ENCODE data around the gene TSPAN32. TPM values are rescaled to one million over a fixed set of nuclear protein-coding genes. Genes with fewer than 3 reads are reported as not detected.
A peak's percentile ranks its signal among the peaks of the same experiment; 100 is the strongest.

The TSPAN32 gene
- polyA plus RNA-seq, 4 donors: 0.36 to 47.7 TPM; not detected in 2

DNA sequence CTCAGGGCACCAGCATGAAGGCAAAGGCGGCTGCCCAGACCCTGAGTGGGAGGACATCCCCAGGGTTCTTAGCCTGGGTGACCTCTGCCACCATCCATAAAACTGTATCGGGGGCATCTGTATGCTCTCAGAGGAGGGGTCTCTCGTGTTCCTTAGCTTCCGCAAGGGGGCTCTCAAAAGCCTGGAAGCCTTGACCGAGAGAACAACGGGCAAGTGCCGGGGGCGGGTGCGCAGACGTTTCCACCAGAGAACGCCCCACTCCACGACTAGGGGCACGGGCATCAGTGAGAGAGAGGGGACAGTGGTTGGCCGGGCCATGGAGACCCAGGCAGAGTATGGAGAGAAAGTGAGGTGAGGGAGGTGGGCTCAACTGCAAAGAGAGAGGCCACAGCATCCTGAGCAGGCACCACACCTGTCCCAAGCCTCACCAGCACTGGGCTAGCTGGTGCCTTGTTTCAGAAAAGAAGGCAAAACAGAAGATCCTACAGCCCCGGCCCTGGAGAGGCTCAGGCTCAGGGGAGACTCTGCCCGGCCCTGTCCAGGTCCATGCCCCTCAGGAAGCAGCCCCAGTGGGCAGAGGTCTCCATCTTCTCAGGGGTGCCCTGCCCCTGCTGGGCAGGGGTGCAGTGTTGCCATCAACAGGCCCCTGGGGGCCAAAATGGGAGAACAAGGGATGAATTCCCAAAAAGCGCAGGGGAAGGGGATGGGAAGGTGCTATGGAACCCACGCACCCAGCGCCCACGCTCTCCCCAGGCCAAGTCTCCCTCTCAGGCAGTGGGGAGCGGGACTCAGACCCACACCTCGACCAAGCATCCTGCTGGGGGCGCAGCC, 5.9 kb downstream of the TSPAN32 start:
- no peaks in the 10 kb centered on the region for H3K27me3 ChIP-seq (ENCODE audit: control insufficient read depth in 3 of 3, insufficient read depth in 3 of 3, low read length in 3 of 3)
- no peaks in the 10 kb centered on the region for H3K9me3 ChIP-seq (ENCODE audit: control insufficient read depth in 2 of 2, insufficient read depth in 1 of 2, low read depth in 1 of 2, low read length in 1 of 2)
- H3K4me1 ChIP-seq (ENCODE audit: control insufficient read depth in 3 of 3, insufficient read depth in 2 of 3, low read depth in 1 of 3, low read length in 2 of 3): peaks cover 0 to 44% (median 0%) of the 10 kb centered on the region in 3 donors
- 77 to 90% (median 86%) methylated on average over 21 to 23 of the region's 23 CpGs for WGBS, 3 donors
- H3K27ac ChIP-seq (ENCODE audit: low read depth in 1 of 3, low read length in 2 of 3): peak overlapping the region in 2 of 3 donors; percentile 19 to 65
- peaks cover 0 to 7% (median 0%) of the 10 kb centered on the region in 3 donors for H3K36me3 ChIP-seq (ENCODE audit: control insufficient read depth in 3 of 3, insufficient read depth in 2 of 3, low read depth in 1 of 3, low read length in 3 of 3)
- DNase-seq (no peak), FAIRE-seq (no peak)
- H3K4me3 ChIP-seq (ENCODE audit: low read depth in 1 of 3, low read length in 3 of 3): no peak overlapping the region

DNA sequence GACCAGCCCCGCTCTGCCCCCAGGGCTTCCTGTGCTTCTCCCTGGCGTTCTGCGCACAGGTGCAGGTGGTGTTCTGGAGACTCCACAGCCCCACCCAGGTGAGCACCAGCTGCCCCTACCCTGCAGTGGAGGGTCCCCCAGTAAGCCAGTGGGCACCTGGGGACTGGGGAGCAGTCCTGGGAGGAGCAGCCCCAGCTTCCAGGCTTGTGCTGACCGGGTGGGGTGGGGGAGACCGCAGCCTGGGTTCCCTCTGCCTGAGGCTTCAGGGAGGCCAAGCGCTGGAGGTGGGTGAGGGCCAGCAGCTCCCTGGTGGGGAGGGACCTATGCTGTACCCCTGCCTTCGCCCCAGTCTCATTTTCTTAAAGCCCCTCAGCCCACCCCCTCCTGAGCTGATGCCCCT, 6.9 kb downstream of the TSPAN32 start:
- DNase-seq (no peak), FAIRE-seq (no peak)
- H3K27ac ChIP-seq (ENCODE audit: low read depth in 1 of 3, low read length in 2 of 3): no peak overlapping the region
- no peaks in the 10 kb centered on the region for H3K27me3 ChIP-seq (ENCODE audit: control insufficient read depth in 3 of 3, insufficient read depth in 3 of 3, low read length in 3 of 3)
- 70 to 91% (median 74%) methylated on average over 5 to 7 of the region's 7 CpGs for WGBS, 3 donors
- no peaks in the 10 kb centered on the region for H3K9me3 ChIP-seq (ENCODE audit: control insufficient read depth in 2 of 2, insufficient read depth in 1 of 2, low read depth in 1 of 2, low read length in 1 of 2)
- no peak overlapping the region for H3K4me3 ChIP-seq (ENCODE audit: low read depth in 1 of 3, low read length in 3 of 3)
- peaks cover 0 to 7% (median 0%) of the 10 kb centered on the region in 3 donors for H3K36me3 ChIP-seq (ENCODE audit: control insufficient read depth in 3 of 3, insufficient read depth in 2 of 3, low read depth in 1 of 3, low read length in 3 of 3)
- H3K4me1 ChIP-seq (ENCODE audit: control insufficient read depth in 3 of 3, insufficient read depth in 2 of 3, low read depth in 1 of 3, low read length in 2 of 3): peaks cover 0 to 34% (median 0%) of the 10 kb centered on the region in 3 donors

DNA sequence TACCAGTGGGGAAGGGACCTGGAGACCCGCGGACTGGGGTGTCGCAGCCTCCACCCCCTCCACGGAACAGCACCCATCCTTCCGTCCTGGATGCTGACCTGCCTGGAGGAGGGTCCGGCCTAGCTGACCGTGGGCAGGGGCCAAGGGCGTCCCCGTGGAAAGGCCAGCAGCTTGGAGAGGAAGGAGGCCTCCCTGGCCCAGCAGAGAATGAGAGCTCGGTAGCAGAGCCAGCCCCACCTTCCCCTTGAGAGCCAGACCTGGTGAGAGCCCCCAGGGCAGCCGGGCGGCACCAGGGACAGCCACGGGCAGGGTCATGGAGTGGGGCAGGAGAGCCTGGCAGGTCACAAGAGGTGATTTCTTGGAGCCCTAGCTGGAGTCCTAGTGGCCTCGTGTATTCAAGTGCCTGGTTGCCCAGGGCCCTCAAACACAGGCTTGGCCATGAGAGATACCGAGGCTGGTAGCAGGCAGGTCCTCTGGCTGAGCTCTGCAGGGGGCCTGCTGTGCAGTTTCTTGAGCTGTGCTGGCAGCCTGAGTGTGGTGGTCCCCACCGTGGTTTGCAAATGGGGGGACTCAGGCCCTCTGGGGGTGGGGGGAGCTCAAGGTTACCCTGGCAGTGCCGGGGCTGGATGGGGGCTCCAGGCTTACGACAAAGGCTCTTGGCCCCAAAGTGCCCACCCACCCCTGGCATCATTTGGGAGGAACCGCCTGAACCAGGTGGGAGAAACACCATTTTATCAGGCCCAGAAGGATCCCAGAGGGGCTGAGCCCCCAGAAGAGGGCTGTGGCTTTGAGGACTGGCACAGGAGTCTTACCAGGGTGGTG, 7.6 kb downstream of the TSPAN32 start:
- Histone ChIP-seq H3K27ac (ENCODE audit: low read depth in 1 of 3, low read length in 2 of 3) (no peak overlapping the region), H3K36me3 (ENCODE audit: control insufficient read depth in 3 of 3, insufficient read depth in 2 of 3, low read depth in 1 of 3, low read length in 3 of 3) (peaks cover 0 to 7% (median 0%) of the 10 kb centered on the region in 3 donors), H3K27me3 (ENCODE audit: control insufficient read depth in 3 of 3, insufficient read depth in 3 of 3, low read length in 3 of 3) (no peaks in the 10 kb centered on the region), H3K4me3 (ENCODE audit: low read depth in 1 of 3, low read length in 3 of 3) (no peak overlapping the region), H3K9me3 (ENCODE audit: control insufficient read depth in 2 of 2, insufficient read depth in 1 of 2, low read depth in 1 of 2, low read length in 1 of 2) (no peaks in the 10 kb centered on the region), H3K4me1 (ENCODE audit: control insufficient read depth in 3 of 3, insufficient read depth in 2 of 3, low read depth in 1 of 3, low read length in 2 of 3) (peaks cover 0 to 30% (median 0%) of the 10 kb centered on the region in 3 donors)
- no peak for DNase-seq
- WGBS, 3 donors: 75 to 83% (median 82%) methylated on average over 19 of the region's 19 CpGs
- FAIRE-seq: no peak

GRCh38 chr11:2310073-2310785, 8.4 kb downstream of the TSPAN32 start:
- no peak overlapping the region for H3K4me3 ChIP-seq (ENCODE audit: low read depth in 1 of 3, low read length in 3 of 3)
- DNase-seq (no peak), FAIRE-seq (no peak)
- no peaks in the 10 kb centered on the region for H3K9me3 ChIP-seq (ENCODE audit: control insufficient read depth in 2 of 2, insufficient read depth in 1 of 2, low read depth in 1 of 2, low read length in 1 of 2)
- peaks cover 0 to 26% (median 3%) of the 10 kb centered on the region in 3 donors for H3K4me1 ChIP-seq (ENCODE audit: control insufficient read depth in 3 of 3, insufficient read depth in 2 of 3, low read depth in 1 of 3, low read length in 2 of 3)
- 79 to 80% (median 79%) methylated on average over 15 to 16 of the region's 16 CpGs for WGBS, 3 donors
- no peak overlapping the region for H3K27ac ChIP-seq (ENCODE audit: low read depth in 1 of 3, low read length in 2 of 3)
- peaks cover 0 to 3% (median 0%) of the 10 kb centered on the region in 3 donors for H3K36me3 ChIP-seq (ENCODE audit: control insufficient read depth in 3 of 3, insufficient read depth in 2 of 3, low read depth in 1 of 3, low read length in 3 of 3)
- H3K27me3 ChIP-seq (ENCODE audit: control insufficient read depth in 3 of 3, insufficient read depth in 3 of 3, low read length in 3 of 3): no peaks in the 10 kb centered on the region

- Histone ChIP-seq H3K4me1 (ENCODE audit: control insufficient read depth in 3 of 3, insufficient read depth in 2 of 3, low read depth in 1 of 3, low read length in 2 of 3) (peaks cover 0 to 20% (median 3%) of the 10 kb centered on the region in 3 donors), H3K9me3 (ENCODE audit: control insufficient read depth in 2 of 2, insufficient read depth in 1 of 2, low read depth in 1 of 2, low read length in 1 of 2) (no peaks in the 10 kb centered on the region), H3K27ac (ENCODE audit: low read depth in 1 of 3, low read length in 2 of 3) (no peak overlapping the region), H3K4me3 (ENCODE audit: low read depth in 1 of 3, low read length in 3 of 3) (no peak overlapping the region), H3K27me3 (ENCODE audit: control insufficient read depth in 3 of 3, insufficient read depth in 3 of 3, low read length in 3 of 3) (no peaks in the 10 kb centered on the region), H3K36me3 (ENCODE audit: control insufficient read depth in 3 of 3, insufficient read depth in 2 of 3, low read depth in 1 of 3, low read length in 3 of 3) (no peaks in the 10 kb centered on the region)
- FAIRE-seq (no peak), DNase-seq (no peak)
- 63 to 88% (median 76%) methylated on average over 16 of the region's 16 CpGs for WGBS, 3 donors
These were observed 9.1 kb downstream of the TSPAN32 start for GRCh38 chr11:2310786-2311352.

GRCh38 chr11:2311353-2312133, 9.7 kb downstream of the TSPAN32 start:
- Histone ChIP-seq H3K27me3 (ENCODE audit: control insufficient read depth in 3 of 3, insufficient read depth in 3 of 3, low read length in 3 of 3) (no peaks in the 10 kb centered on the region), H3K27ac (ENCODE audit: low read depth in 1 of 3, low read length in 2 of 3) (no peak overlapping the region), H3K4me3 (ENCODE audit: low read depth in 1 of 3, low read length in 3 of 3) (no peak overlapping the region), H3K4me1 (ENCODE audit: control insufficient read depth in 3 of 3, insufficient read depth in 2 of 3, low read depth in 1 of 3, low read length in 2 of 3) (peaks cover 0 to 13% (median 3%) of the 10 kb centered on the region in 3 donors), H3K36me3 (ENCODE audit: control insufficient read depth in 3 of 3, insufficient read depth in 2 of 3, low read depth in 1 of 3, low read length in 3 of 3) (no peaks in the 10 kb centered on the region), H3K9me3 (ENCODE audit: control insufficient read depth in 2 of 2, insufficient read depth in 1 of 2, low read depth in 1 of 2, low read length in 1 of 2) (no peaks in the 10 kb centered on the region)
- DNase-seq: no peak
- WGBS, 3 donors: 75 to 80% (median 78%) methylated on average over 21 of the region's 21 CpGs
- no peak for FAIRE-seq

GRCh38 chr11:2312232-2313042, 10.6 kb downstream of the TSPAN32 start:
- no peak for DNase-seq
- WGBS, 3 donors: 77 to 83% (median 79%) methylated on average over 19 to 22 of the region's 22 CpGs
- H3K4me1 ChIP-seq (ENCODE audit: control insufficient read depth in 3 of 3, insufficient read depth in 2 of 3, low read depth in 1 of 3, low read length in 2 of 3): peaks cover 0 to 8% (median 3%) of the 10 kb centered on the region in 3 donors
- no peaks in the 10 kb centered on the region for H3K27me3 ChIP-seq (ENCODE audit: control insufficient read depth in 3 of 3, insufficient read depth in 3 of 3, low read length in 3 of 3)
- no peak overlapping the region for H3K4me3 ChIP-seq (ENCODE audit: low read depth in 1 of 3, low read length in 3 of 3)
- H3K36me3 ChIP-seq (ENCODE audit: control insufficient read depth in 3 of 3, insufficient read depth in 2 of 3, low read depth in 1 of 3, low read length in 3 of 3): no peaks in the 10 kb centered on the region
- H3K9me3 ChIP-seq (ENCODE audit: control insufficient read depth in 2 of 2, insufficient read depth in 1 of 2, low read depth in 1 of 2, low read length in 1 of 2): peaks cover 0 to 3% of the 10 kb centered on the region in 2 donors
- FAIRE-seq: no peak
- H3K27ac ChIP-seq (ENCODE audit: low read depth in 1 of 3, low read length in 2 of 3): no peak overlapping the region
